Activated T-cell treated with anti-CD3 and anti-CD28 coated beads for 24 hours (primary cell): ENCODE measurements around the gene GSTA2.
"Not testable (repeated sequence)": the region's sequence is repeated elsewhere in the genome, so short reads cannot be mapped to it uniquely, and the experiment has no call there.

Experiments used
- DNase-seq: peaks from one replicate; pipeline ENCODE4 v3.0.0-alpha.2; 2020; ENCODE audit warnings: low read depth

Gene GSTA2

GRCh38 chr6:52763322-52763916 lies at the start of gene GSTA2:
Gene GSTA2, minus strand, starts transcription at chr6:52763475. Its CDS starts 5,528 bp downstream, at chr6:52757947.
- DNase-seq: not testable (repeated sequence)

- DNase-seq: not testable (repeated sequence)
Observed at GRCh38 chr6:52809777-52810176, 46.5 kb upstream of the GSTA2 start.

GRCh38 chr6:52808660-52809059 lies 45.4 kb upstream of the GSTA2 start:
- DNase-seq: no peak

- DNase-seq: not testable (repeated sequence)
Observed at GRCh38 chr6:52803668-52804255, 40.5 kb upstream of the GSTA2 start, which contains the start of gene GSTA1. Gene GSTA1, minus strand, starts transcription at chr6:52803816. Its CDS starts 4,549 bp downstream, at chr6:52799267.

- DNase-seq: no peak
Observed at GRCh38 chr6:52802806-52803205, 39.5 kb upstream of the GSTA2 start.

GRCh38 chr6:52801188-52801841 lies 38.0 kb upstream of the GSTA2 start:
- DNase-seq: no peak

- not testable (repeated sequence) for DNase-seq
Observed at GRCh38 chr6:52799272-52799671, 36.0 kb upstream of the GSTA2 start.

- not testable (repeated sequence) for DNase-seq
Observed at GRCh38 chr6:52794366-52794765, 31.1 kb upstream of the GSTA2 start.

GRCh38 chr6:52790861-52791260 lies 27.6 kb upstream of the GSTA2 start:
- DNase-seq: no peak

- DNase-seq: not testable (repeated sequence)
Observed at GRCh38 chr6:52789658-52790057, 26.4 kb upstream of the GSTA2 start.

- DNase-seq: no peak
Observed at GRCh38 chr6:52788478-52788877, 25.2 kb upstream of the GSTA2 start.

- DNase-seq: no peak
Observed at GRCh38 chr6:52787917-52788316, 24.6 kb upstream of the GSTA2 start.

GRCh38 chr6:52786249-52786956 lies 23.1 kb upstream of the GSTA2 start:
- no peak for DNase-seq

- not testable (repeated sequence) for DNase-seq
Observed at GRCh38 chr6:52782696-52783274, 19.5 kb upstream of the GSTA2 start.

GRCh38 chr6:52782209-52782608 lies 18.9 kb upstream of the GSTA2 start:
- not testable (repeated sequence) for DNase-seq

GRCh38 chr6:52779237-52779636 lies 16.0 kb upstream of the GSTA2 start:
- no peak for DNase-seq

- DNase-seq: not testable (repeated sequence)
Observed at GRCh38 chr6:52776711-52777351, 13.6 kb upstream of the GSTA2 start.

GRCh38 chr6:52769399-52769798 lies 6.1 kb upstream of the GSTA2 start:
- not testable (repeated sequence) for DNase-seq

- DNase-seq: not testable (repeated sequence)
Observed at GRCh38 chr6:52767658-52768057, 4.4 kb upstream of the GSTA2 start.

- DNase-seq: not testable (repeated sequence)
Observed at GRCh38 chr6:52761673-52762491, 1.4 kb downstream of the GSTA2 start.
